NCI-H2107 treated with DMSO at 0.1 percent for 48 hours (cell line): ENCODE results near the gene IRF2.

Experiments used
- DNase-seq: peaks from one replicate; lab custom pipeline; 2025; ENCODE audit not compliant: unreplicated experiment; lab: John Stamatoyannopoulos, UW

IRF2 gene

DNA sequence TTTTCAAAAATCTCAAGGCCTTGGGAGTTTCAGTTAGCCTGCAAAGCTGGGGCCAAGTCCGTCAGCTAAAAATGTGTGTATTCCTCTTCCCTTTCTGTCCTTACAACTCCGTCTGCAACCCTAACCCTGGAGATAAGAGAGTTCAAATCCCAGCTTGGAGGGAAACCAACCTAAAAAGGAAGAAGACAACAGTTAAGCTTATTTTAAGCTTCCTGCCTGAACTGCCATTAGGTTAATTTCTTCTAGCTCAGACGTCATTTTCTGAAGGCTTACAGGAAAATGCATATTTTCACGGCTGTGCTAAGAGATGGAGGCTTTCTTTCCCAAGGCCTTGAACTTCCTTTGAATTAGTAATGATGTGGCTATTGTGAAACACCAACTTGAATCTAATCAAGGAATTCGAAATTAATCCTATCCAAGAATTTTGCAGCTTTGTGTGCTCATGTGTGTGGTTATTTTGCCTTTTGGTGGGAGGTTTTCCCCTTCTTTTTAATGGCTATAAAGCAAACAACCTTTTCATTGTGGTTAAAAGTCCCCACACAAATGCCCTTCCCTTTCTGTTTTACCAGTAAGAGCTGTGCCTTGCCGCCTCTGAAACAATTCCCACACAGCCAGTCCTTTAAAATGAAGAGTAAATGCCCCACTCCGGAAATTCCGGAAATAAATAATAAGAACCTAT lies 103.5 kb downstream of the IRF2 start:
- DNase-seq: no peak

DNA sequence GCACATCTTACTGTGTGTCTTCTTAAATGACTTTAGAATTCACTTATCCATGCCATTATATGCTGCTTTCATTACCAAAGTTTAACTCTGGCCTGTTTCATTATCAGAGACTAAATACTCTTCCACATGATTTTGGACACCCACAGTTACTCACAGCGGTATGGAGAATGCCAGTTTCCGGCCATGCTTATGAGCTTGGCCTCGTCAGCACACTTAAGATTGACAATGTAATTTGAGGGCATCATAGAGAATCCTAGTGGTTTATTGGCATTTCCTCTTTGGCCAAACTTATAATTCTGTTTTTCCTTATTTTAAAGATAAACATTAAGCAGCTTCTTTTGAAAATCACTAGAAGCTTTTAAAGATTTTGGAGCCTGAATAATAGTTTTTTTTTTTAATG lies 104.5 kb downstream of the IRF2 start:
- DNase-seq: no peak

GRCh38 chr4:184368731-184369130 lies 105.6 kb downstream of the IRF2 start:
- DNase-seq: no peak

- DNase-seq: no peak
These were observed 106.1 kb downstream of the IRF2 start for GRCh38 chr4:184368290-184368689.

DNA sequence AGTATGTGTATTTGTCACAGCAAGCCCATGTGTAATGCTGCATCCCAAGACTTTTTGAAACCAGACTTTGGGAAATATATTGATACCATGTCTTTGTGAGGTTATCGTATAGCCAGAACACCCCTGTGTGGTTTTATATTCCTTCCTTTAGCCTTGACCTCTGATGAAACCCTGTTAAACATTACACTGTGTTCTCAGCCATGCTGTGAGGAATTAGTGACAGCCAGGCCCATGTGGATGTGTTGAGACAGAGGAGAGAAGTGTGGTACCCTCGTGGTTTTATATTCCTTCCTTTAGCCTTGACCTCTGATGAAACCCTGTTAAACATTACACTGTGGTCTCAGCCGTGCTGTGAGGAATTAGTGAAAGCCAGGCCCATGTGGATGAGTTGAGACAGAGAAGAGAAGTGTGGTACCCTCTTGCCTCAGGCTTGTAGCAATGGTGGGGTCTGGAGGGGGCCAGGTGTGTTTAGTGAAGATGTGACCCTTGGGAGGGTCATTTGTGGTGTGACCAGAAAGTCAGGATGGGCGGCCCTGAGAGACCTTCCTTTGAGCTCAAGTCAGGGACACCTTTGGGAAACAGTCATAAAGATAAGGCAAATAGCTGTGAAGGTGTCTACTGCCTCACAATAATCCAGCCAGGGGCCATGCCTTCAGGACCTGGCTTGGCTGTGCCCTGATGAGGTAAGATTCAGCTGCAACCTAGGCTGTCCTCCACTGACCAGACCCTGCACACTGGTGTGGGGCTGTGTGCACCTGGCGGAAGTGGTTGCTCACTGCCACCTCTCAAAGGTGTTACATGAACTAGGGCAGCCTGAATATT lies 110.0 kb downstream of the IRF2 start:
- DNase-seq: no peak

GRCh38 chr4:184363258-184363657 lies 111.1 kb downstream of the IRF2 start:
- no peak for DNase-seq

DNA sequence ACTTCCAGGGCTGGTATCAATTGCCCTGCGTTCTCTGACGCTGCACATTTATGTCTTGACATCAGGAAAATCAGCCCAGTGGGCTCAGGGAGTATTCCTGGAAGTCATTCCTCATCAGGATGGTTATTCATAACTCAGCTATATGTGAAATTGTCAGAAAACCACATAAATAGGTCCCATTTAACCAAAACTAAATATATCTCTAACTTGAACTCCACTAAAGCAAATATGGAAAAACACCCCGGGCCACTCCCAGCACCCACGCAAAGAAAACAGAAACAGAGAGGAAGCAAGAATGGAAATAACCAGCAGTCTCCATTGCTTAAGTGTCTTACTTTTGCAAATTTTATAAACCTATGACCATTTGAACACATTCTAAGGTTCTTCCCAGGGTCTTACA lies 112.0 kb downstream of the IRF2 start:
- no peak for DNase-seq

- DNase-seq: no peak
These were observed 112.9 kb downstream of the IRF2 start for GRCh38 chr4:184361443-184361842.

DNA sequence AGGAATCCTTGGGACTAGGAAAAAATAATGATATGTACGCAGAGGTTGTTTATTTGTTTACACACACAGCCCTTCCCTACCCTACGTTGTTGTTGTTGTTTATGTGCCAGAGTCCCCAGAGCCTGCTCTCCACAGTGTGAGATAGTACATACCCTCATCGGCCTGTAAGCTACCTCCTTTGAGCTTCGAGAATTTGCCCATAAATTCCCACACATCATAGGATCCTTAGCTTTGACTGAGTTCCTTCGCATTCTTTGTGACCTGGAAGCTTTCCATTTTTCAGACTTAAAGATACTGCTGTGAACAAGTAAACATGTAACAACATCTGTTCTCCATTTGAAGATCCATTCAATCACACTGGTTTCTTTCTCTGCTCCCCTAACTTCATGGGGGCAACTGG lies 114.5 kb downstream of the IRF2 start:
- no peak for DNase-seq

DNA sequence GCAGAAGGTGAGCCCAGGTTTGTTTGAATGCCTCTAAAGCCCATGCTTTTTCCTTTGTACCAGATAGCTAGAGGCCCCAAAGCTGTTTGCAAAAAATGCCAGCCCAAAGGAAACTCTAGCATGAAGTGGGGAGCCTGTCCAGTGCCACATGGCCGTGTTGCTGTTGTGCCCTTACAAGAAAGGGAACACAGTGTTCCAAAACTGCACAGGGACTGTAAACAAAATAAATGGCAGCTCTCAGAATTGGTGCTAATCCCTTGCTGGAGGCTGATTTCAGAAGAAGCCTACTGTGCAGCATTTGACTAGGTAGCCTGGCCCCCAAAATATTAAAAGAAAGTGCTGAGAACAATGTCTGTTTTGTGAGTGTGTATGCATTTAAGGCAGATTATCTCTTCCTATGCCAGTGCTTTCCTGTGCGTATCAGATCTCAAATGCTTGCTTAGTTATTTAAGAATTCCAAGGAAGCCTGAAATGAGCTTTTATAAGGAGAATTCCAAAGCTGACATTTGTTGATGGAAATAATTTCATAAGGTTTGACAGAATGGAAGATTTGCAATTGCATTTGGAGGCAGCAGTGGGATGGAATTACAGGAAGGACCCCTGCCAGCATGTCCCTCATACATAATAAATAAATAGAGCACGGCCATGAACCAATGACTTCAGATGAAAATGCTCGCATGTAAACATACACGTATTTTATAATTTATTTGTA lies 115.7 kb downstream of the IRF2 start:
- no peak for DNase-seq

- DNase-seq: no peak
These were observed 116.6 kb downstream of the IRF2 start for GRCh38 chr4:184357772-184358171.

- DNase-seq: no peak
These were observed 117.2 kb downstream of the IRF2 start for GRCh38 chr4:184357165-184357564.

DNA sequence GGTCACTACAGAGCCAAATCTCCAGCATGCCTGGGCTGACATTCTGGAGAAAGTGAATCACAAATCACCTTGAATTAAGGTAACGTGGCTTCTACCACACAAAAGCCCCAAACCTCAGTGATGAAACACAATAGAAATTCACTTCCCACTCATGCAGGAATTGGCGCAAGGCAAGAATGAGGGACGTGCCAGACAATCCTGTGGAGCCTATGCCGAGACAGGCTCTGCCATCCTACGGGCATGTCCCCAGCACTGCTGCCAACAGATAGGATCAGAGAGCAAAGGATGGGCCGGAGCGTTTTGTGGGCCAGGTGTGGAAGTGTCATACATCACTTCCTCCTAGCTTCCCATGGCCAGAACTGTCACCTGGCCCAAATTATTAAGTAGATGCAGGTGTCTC lies 118.0 kb downstream of the IRF2 start:
- no peak for DNase-seq

- no peak for DNase-seq
These were observed 118.5 kb downstream of the IRF2 start for GRCh38 chr4:184355857-184356256.

DNA sequence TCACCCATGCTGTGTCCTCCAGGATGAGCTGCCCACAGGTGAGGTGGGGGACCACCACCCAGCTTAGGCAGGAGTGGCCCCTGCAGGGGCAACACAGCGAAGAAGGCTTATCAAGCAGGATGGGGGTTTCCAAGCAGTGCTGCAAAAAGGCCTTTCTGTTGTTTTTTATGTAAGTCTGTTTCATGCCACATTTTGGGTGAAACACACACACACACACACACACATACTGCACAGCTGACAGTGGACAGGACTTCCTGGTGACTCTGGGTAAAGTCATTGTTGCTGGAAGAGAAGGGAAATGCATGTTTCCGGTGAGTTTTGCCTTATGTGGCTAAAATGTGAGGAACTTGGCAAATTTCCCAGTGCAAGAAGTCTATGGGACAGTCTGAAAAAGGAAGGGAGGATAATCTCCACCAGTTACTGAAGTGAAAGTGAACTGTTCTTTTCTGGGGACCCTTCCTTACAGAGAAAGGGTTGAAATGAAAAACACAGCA lies 119.2 kb downstream of the IRF2 start:
- no peak for DNase-seq

GRCh38 chr4:184352891-184353290 lies 121.5 kb downstream of the IRF2 start:
- no peak for DNase-seq

GRCh38 chr4:184351560-184352451 lies 122.5 kb downstream of the IRF2 start:
- DNase-seq: no peak

DNA sequence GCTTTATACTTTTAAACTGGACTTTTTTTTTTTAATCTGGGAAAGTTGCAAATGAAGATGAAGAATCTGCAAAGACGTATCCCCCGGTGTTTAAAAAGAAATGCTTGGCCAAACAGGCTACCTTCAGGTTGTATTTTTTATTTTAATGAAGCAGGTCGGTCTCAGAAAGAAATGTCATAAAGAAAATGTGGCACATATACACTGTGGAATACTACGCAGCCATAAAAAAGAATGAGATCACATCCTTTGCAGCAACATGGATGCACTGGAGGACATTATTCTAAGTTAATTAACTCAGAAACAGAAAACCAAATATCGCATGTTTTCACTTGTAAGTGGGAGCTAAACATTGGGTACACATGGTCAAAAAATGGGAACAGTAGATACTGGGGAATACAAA lies 123.4 kb downstream of the IRF2 start:
- DNase-seq: no peak

- no peak for DNase-seq
These were observed 124.0 kb downstream of the IRF2 start for GRCh38 chr4:184350213-184350817.

GRCh38 chr4:184349283-184350039 lies 124.9 kb downstream of the IRF2 start:
- DNase-seq: no peak
